NCI-H2029 (cell line): Measurements from ENCODE around the gene CCDC91.
A peak's percentile ranks its signal among the peaks of the same experiment; 100 is the strongest.
"Not testable (repeated sequence)": the region's sequence is repeated elsewhere in the genome, so short reads cannot be mapped to it uniquely, and the experiment has no call there.

ENCODE experiments used
- DNase-seq: peaks from one replicate; lab custom pipeline; 2025; lab: John Stamatoyannopoulos, UW

Gene CCDC91

GRCh38 chr12:28367993-28368392 lies 177.7 kb downstream of the CCDC91 start:
- no peak for DNase-seq

- no peak for DNase-seq
These were observed 179.2 kb downstream of the CCDC91 start for GRCh38 chr12:28369483-28369882.

GRCh38 chr12:28374556-28374955 lies 184.3 kb downstream of the CCDC91 start:
- no peak for DNase-seq

DNA sequence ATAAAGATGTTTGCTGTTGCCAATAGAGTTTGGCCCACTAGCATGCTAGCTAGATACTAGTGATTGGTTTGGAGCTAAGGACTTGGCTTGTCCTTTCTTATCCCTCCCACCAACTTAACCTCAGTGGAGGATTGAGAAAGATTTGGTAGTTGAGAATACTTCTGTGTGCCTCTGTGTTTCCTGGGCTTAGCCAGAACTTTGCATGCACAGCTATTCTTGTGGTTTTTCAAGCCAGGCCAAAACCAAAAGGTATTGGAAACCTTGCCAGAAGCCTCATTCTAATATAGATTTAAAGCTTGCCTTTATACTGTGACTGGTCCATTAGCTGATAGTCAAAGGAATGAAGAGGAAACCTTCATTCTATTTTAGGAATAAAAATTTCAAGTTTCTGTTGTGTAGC lies 188.5 kb downstream of the CCDC91 start:
- DNase-seq, result no peak

DNA sequence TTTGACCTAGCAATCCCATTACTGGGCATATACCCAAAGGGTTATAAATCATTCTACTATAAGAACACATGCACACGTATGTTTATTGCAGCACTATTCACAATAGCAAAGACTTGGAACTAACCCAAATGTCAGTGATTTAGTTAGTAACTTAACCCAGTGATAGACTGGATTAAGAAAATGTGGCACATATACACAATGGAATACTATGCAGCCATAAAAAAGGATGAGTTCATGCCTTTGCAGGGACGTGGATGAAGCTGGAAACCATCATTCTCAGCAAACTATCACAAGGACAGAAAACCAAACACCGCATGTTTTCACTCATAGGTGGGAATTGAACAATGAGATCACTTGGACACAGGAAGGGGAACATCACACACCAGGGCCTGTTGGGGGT lies 189.5 kb downstream of the CCDC91 start:
- not testable (repeated sequence) for DNase-seq

- no peak for DNase-seq
These were observed 193.1 kb downstream of the CCDC91 start for GRCh38 chr12:28383368-28383767.

DNA sequence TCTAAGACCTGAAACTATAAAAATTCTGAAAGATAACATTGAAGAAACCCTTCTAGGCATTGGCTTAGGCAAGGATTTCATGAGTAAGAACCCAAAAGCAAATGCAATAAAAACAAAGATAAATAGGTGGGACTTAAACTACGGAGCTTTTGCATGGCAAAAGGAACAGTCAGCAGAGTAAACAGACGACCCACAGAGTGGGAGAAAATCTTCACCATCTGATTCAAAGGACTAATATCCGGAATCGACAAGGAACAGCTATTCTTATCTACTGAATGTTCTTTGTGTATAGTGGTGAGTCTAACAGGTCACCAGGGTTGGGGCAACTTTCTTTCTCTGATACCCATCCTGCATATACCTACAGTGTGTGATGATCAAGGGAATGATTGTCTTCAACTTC lies 198.6 kb downstream of the CCDC91 start:
- DNase-seq, result no peak

- DNase-seq, result no peak
These were observed 199.9 kb downstream of the CCDC91 start for GRCh38 chr12:28390206-28390605.

GRCh38 chr12:28390761-28391385 lies 200.6 kb downstream of the CCDC91 start:
- no peak for DNase-seq

DNA sequence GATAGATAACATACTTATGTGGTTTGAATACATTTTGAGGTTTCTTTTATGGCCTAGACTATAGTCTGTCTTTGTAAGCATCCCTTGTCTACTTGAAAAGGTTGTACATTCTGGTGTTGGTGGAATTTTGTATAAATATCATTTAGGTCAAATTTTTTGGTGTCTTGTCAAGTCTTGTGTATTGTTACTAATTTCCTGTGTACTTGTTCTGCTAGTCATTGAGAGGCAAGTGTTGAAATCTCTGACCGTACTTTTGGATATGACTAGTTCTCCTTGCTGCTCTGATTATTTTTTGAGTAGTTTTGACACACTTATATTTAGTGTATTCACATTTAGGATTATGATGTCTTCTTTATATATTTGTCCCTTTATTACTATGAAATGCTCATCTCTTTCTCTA lies 219.6 kb downstream of the CCDC91 start:
- no peak for DNase-seq

GRCh38 chr12:28413460-28414109 lies 223.3 kb downstream of the CCDC91 start:
- DNase-seq, result no peak

- no peak for DNase-seq
These were observed 225.5 kb downstream of the CCDC91 start for GRCh38 chr12:28415755-28416154.

DNA sequence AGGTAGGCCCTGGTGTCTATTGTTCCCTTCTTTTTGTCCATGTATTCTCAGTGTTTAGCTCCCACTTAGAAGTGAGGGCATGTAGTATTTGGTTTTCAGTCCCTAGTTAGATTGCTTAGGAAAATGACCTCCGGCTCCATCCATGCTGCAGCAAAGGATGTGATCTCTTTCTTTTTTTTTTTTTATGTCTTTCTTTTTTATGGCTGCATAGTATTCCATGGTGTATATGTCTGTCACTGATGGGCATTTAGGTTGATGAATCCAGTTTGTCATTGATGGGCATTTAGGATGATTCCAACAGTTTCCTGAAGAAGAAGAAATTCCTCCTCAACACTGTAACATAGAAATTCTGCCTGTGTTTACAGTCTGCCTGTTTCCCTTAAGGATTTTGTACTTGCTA lies 231.1 kb downstream of the CCDC91 start:
- DNase-seq, result no peak

DNA sequence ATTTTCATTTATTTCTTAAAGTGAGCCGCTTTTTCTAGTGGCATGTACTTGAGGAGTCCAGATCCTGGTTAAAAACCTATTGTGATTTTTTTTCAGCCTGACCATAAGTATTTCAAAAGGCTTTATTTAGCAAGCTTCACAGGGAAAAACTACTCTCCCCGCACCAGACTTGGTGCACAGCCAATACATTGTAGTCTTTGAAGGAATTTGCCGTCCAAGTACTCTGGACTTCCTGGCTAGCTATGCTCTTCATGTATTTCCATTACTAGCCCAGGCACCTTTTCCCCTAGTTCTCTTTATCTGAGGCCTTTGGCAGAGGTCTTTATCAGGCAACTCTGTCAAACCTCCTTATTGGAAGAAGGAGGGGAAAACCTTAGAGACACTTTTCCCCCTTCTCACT lies 234.7 kb downstream of the CCDC91 start:
- no peak for DNase-seq

DNA sequence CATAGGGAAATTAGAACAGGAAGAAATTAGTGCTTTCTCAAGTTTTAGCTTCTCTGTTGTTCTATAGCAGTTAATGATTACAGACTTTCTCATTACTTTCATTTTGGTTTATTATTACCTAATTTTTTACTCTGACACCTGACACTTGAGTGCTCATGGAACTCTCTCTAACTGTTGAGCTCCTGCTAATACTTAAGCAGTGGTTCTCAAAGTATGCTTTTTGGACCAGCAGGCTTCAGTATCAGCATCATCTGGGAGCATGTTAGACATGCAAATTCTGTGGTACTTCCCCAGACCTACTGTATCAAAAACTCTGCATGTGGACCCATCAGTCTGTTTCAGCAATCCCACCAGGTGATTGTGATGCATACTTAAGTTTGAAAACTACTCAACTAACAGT lies 235.3 kb downstream of the CCDC91 start:
- DNase-seq, result no peak

DNA sequence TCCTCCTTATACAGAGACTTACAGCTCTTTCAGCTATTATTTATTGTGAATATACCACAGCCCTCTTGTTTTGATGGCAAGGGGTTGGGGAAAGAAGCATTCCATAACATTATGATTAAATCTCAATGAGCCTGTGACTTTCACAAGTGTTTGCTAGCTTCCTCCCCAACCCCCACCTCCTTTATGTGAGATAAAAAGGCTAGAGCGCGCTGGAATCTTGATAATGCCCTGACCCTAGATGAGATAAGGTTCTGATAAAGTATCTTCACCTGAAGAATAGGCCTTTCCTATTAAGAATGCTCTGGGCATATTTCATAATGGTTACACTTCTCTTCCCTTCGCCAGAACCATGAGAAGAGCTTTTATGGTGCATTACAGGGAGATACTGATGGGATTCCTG lies 236.8 kb downstream of the CCDC91 start:
- DNase-seq, result no peak

- no peak for DNase-seq
These were observed 249.9 kb downstream of the CCDC91 start for GRCh38 chr12:28440081-28440608.

- DNase-seq, result no peak
These were observed 251.8 kb downstream of the CCDC91 start for GRCh38 chr12:28442101-28442500.

GRCh38 chr12:28443337-28443736 lies 253.1 kb downstream of the CCDC91 start:
- peak; percentile 36 for DNase-seq

- DNase-seq, result no peak
These were observed 255.8 kb downstream of the CCDC91 start for GRCh38 chr12:28446031-28446430.

DNA sequence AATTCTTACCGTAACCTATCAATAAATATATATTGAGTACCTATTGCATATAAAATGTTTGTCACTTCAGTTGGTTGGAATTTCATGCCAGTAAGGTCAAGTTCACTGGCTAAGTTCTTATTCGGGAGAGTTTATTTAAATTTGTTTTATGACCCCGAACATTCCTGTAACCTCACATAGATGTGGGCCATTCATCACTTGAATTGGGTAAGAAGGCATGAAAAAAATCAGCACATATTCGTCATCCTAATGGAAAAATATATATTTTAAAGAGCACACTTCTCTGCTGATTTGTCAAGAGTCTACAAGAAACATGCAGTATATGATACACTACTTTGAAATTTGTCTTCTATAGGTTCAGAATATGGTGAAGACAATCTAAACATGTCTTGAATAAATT lies 263.4 kb downstream of the CCDC91 start:
- DNase-seq, result no peak

GRCh38 chr12:28456934-28457710 lies 266.9 kb downstream of the CCDC91 start:
- no peak for DNase-seq

DNA sequence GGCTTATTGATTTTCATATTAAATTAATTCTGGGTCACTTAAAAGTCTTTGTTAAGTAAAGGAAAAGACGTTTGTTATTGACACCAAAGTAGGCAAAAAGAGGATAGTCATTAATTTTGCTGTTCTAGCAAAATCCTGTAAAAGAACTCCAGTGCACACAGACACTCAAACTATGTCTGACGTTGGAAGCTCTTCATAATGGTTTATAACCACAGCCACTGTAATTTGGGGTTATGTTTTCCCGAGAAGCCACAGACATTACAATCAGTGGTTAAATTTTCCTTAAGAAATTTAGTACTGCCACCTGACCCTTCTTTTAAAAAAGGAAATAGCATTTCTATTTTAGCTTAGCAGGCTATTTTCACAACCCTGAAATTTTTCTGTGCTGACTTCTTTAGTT lies 267.5 kb downstream of the CCDC91 start:
- no peak for DNase-seq
